NT2/D1 (cell line): ENCODE results near the gene FDX1.

ENCODE experiments used
- DNase-seq: peaks from one replicate; pipeline ENCODE4 v3.0.0-alpha.2; 2011; ENCODE audit warnings: low read depth, low spot score
- H3K27me3 ChIP-seq: 2 replicates; pipeline ENCODE4 v1.6.0; 2011; ENCODE audit warnings: mild to moderate bottlenecking; ENCODE audit not compliant: insufficient read length, insufficient read depth
- H3K36me3 ChIP-seq: 2 replicates; pipeline ENCODE4 v1.6.1; 2011; ENCODE audit warnings: mild to moderate bottlenecking, low read length, mixed read lengths; ENCODE audit not compliant: insufficient read depth, insufficient read length
- H3K4me1 ChIP-seq: 2 replicates; pipeline ENCODE4 v1.5.1; 2011; ENCODE audit not compliant: insufficient read depth, insufficient read length
- H3K4me3 ChIP-seq: 2 replicates; pipeline ENCODE4 v1.5.1; 2011; ENCODE audit warnings: low read depth; ENCODE audit not compliant: insufficient read length
- H3K9ac ChIP-seq: 2 replicates; pipeline ENCODE4 v1.6.0; 2011; ENCODE audit warnings: low read depth; ENCODE audit not compliant: insufficient read length
- H3K9me3 ChIP-seq: 2 replicates; pipeline ENCODE4 v1.5.1; 2011; ENCODE audit warnings: mild to moderate bottlenecking, low read length; ENCODE audit not compliant: insufficient read depth
- SUZ12 ChIP-seq: IDR thresholded peaks from 2 replicates; pipeline ENCODE4 v1.6.1; 2011; ENCODE audit not compliant: insufficient read length, insufficient read depth; ENCODE audit errors: extremely low read depth
- YY1 ChIP-seq: IDR thresholded peaks from 2 replicates; pipeline ENCODE4 v1.6.1; 2011; ENCODE audit not compliant: insufficient read length, insufficient read depth
- ZNF274 ChIP-seq: IDR thresholded peaks from 2 replicates; pipeline ENCODE4 v1.6.1; 2011; ENCODE audit warnings: mild to moderate bottlenecking, low read depth, low read length

FDX1 gene

DNA sequence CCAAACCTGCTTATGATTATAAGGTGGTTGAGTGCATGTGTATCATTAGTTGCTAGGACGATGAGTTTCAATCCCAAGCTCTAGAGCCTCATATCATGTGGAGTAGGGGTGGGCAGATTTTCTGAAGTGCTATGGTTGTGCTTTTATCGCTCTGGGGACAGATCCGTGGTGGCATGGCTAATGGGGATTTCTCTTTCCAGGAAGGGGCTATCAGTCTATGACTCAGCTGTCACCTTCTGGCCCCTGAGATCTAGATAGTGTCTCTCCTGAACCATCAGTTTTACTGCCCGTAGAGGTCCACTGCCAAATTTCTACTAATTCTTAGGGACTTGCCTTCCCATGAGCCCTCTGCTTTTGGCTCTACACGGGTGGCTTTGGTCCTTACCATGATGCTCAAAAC, 51.8 kb downstream of the FDX1 start:
- H3K4me1 ChIP-seq = no peaks in the 10 kb centered on the region
- H3K4me3 ChIP-seq = no peak overlapping the region
- H3K9me3 ChIP-seq = no peaks in the 10 kb centered on the region
- no peak overlapping the region for H3K9ac ChIP-seq
- no peaks in the 10 kb centered on the region for H3K36me3 ChIP-seq
- no peak for DNase-seq
- no peak for TF ChIP-seq YY1
- no peak for TF ChIP-seq ZNF274
- no peak for TF ChIP-seq SUZ12
- no peaks in the 10 kb centered on the region for H3K27me3 ChIP-seq

DNA sequence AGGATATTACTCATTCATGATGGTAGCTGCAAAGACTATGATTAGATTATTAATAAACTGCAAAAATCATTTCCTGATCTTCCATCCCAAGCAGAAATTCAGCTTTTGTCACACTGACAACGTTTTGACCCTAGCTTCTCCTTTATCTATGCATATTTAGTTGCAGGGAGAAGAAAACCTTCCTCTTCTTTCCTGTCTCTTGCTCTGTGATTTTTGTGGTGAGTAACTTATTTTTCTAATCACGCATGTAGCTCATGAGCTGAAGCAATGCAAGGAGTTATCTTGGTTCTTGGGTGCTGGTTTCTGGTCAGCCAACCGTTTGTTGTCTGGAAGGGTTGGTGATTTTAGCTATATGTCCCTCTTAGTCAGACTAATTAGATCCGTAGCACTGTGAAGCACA, 56.4 kb downstream of the FDX1 start:
- H3K27me3 ChIP-seq = no peaks in the 10 kb centered on the region
- H3K36me3 ChIP-seq = no peaks in the 10 kb centered on the region
- no peak for TF ChIP-seq YY1
- TF ChIP-seq SUZ12 = no peak
- no peak for TF ChIP-seq ZNF274
- no peaks in the 10 kb centered on the region for H3K9me3 ChIP-seq
- H3K4me1 ChIP-seq = no peaks in the 10 kb centered on the region
- DNase-seq = no peak
- no peak overlapping the region for H3K4me3 ChIP-seq
- no peak overlapping the region for H3K9ac ChIP-seq

DNA sequence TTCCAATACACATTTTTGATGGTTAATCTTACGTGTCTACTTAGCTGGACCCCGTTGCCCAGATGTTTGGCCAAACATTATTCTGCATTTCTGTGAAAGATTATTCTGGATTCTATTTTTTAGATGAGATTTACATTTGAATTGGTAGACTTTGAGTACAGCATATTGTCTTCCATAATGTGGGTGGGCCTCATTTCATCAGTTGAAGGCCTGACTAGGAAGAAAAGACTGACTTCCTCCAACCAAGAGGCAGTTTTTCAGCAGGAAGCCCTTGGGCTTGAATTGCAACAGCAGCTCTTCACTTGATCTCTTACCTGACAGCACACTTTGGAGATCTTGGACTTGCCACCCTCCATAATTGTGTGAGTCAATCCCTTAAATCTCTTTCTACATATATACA, 58.7 kb downstream of the FDX1 start:
- H3K27me3 ChIP-seq = no peaks in the 10 kb centered on the region
- no peak for DNase-seq
- peaks cover 4% of the 10 kb centered on the region; the same call in 1 of the 2 replicates for H3K9me3 ChIP-seq
- H3K9ac ChIP-seq = no peak overlapping the region
- TF ChIP-seq SUZ12 (no peak), ZNF274 (no peak), YY1 (no peak)
- H3K36me3 ChIP-seq = no peaks in the 10 kb centered on the region
- H3K4me1 ChIP-seq = peaks cover 5% of the 10 kb centered on the region
- no peak overlapping the region for H3K4me3 ChIP-seq

DNA sequence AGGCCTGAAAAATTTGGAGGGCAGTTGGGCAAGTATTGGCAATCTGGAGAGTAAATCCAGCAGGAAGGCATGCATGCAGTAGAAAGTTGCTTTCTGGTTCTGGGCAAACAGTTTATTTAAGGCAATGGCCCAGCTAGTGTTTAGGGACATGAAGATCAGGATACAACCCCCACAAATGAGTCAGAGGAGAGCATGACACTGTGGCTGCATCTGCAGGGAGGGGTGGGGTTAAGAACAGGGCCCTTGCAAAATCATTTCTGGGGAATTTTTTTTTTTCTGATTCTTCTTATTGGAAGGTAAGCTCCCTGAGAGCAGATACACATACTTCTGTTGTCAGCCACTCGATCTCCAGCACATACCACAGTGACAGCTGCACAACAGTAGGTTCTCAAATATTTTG, 61.1 kb downstream of the FDX1 start:
- peaks cover 7% of the 10 kb centered on the region; the same call in 1 of the 2 replicates for H3K9me3 ChIP-seq
- no peaks in the 10 kb centered on the region for H3K36me3 ChIP-seq
- no peak overlapping the region for H3K9ac ChIP-seq
- no peak for DNase-seq
- no peak overlapping the region for H3K4me3 ChIP-seq
- H3K4me1 ChIP-seq = peaks cover 5% of the 10 kb centered on the region
- TF ChIP-seq SUZ12 = no peak
- TF ChIP-seq YY1 = no peak
- no peak for TF ChIP-seq ZNF274
- H3K27me3 ChIP-seq = no peaks in the 10 kb centered on the region

DNA sequence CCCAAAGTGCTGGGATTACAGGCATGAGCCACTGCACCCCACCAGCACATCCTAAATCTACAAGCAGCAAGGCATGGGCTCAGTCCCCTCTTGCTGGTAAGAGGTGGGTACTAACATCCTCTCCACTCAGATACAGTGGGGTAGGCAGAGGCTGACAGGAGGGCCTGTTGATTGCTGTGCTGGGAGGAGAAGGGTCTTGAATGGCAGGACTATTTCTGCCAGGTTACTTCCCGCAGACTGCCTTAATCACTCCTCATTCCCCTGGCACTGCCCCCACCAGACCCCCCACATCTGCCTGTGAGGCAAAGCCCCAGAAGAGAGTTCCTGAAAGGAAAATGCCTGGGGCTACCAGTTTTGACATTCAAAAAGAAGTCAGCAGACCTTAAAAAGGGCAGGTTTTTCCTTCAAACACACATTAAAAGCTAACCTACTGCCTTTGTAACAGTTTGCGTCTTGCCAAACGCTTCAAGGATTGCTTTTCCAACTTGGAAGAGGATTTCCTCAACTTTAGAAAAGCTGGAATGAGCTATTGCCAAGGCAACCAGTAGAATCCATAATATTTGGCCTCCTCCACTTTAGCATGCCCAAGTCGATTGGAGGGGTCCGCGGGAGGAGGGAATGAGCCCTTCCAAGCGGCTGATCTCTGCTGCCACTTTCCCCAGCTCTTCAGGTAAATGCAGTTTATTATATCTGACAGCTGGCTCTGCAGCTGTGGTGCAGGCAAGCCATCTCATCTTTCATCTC, 62.0 kb downstream of the FDX1 start:
- peaks cover 5% of the 10 kb centered on the region for H3K4me1 ChIP-seq
- peak; percentile 22 for DNase-seq
- H3K4me3 ChIP-seq = no peak overlapping the region
- peaks cover 7% of the 10 kb centered on the region; the same call in 1 of the 2 replicates for H3K9me3 ChIP-seq
- H3K9ac ChIP-seq = no peak overlapping the region
- H3K36me3 ChIP-seq = no peaks in the 10 kb centered on the region
- H3K27me3 ChIP-seq = no peaks in the 10 kb centered on the region
- TF ChIP-seq YY1 (no peak), SUZ12 (no peak), ZNF274 (no peak)

DNA sequence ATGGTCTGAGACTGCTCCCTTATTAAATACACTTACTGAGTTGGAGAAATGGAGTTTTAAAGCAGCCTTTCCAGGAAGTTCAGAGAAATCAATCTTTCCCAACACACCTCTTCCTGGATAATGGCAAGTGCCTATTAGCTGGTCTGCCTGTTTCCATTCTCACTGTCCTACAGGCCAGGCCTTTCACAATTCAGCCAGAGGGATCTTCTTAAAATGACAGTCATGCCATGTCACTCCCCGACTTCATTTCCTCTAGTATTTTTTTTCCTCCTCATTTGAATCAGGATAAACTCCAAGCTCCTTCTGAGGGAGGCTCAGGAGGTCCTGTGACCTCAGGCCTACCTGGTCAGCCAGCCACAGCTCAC, 62.6 kb downstream of the FDX1 start:
- DNase-seq = no peak
- TF ChIP-seq ZNF274 (no peak), YY1 (no peak), SUZ12 (no peak)
- H3K9ac ChIP-seq = no peak overlapping the region
- H3K36me3 ChIP-seq = no peaks in the 10 kb centered on the region
- H3K4me1 ChIP-seq = peaks cover 5% of the 10 kb centered on the region
- H3K4me3 ChIP-seq = no peak overlapping the region
- peaks cover 7% of the 10 kb centered on the region; the same call in 1 of the 2 replicates for H3K9me3 ChIP-seq
- no peaks in the 10 kb centered on the region for H3K27me3 ChIP-seq

DNA sequence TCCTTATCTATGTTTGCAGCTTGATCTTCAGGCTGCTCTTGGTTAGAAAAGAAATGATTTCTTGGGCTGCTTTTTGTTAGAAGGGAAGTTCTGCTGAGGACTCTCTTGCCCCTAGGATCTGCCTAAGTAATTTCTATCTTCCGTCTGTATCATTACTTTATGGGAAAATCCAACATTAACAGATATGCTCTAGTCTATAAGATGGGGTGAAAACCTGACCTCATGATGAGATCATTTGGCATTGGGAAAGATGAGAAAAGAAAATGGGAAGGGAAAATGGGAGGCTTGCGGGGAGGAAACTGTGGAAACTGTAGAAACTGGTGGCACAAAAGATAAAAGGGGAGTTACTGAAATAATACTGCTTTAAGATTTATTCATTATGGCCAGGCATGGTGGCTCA, 63.6 kb downstream of the FDX1 start:
- TF ChIP-seq SUZ12 (no peak), ZNF274 (no peak), YY1 (no peak)
- H3K27me3 ChIP-seq = no peaks in the 10 kb centered on the region
- DNase-seq = no peak

More for the DNA sequence above, 63.6 kb downstream of the FDX1 start:
- Histone ChIP-seq H3K36me3 (no peaks in the 10 kb centered on the region), H3K4me1 (peaks cover 5% of the 10 kb centered on the region), H3K9ac (no peak overlapping the region), H3K4me3 (no peak overlapping the region), H3K9me3 (peaks cover 7% of the 10 kb centered on the region; the same call in 1 of the 2 replicates)
